ENCODE results near the gene LPP.

The LPP gene

GRCh38 chr3:188396251-188396650, 242.3 kb downstream of the LPP start:
- H3K9me3 ChIP-seq (ENCODE audit: control insufficient read depth, low read length) = no peaks in the 10 kb centered on the region

GRCh38 chr3:188396900-188397299, 242.9 kb downstream of the LPP start:
- Histone ChIP-seq H3K27ac (ENCODE audit: insufficient read depth, low read length, poor library complexity, severe bottlenecking) (no peak overlapping the region), H3K27me3 (replicated peaks; ENCODE audit: control insufficient read depth, insufficient read depth, low read length, poor library complexity, severe bottlenecking) (no peaks in the 10 kb centered on the region), H3K4me1 (ENCODE audit: control insufficient read depth, insufficient read depth, low read length, poor library complexity, severe bottlenecking) (no peaks in the 10 kb centered on the region), H3K4me3 (ENCODE audit: insufficient read depth, low read depth, low read length, poor library complexity, severe bottlenecking) (no peak overlapping the region), H3K36me3 (ENCODE audit: control insufficient read depth, insufficient read depth, low read length) (no peaks in the 10 kb centered on the region), H3K9me3 (ENCODE audit: control insufficient read depth, low read length) (no peaks in the 10 kb centered on the region)
- DNase-seq = no peak

More at GRCh38 chr3:188396251-188396650, 242.3 kb downstream of the LPP start:
- no peak for DNase-seq
- Histone ChIP-seq H3K27me3 (replicated peaks; ENCODE audit: control insufficient read depth, insufficient read depth, low read length, poor library complexity, severe bottlenecking) (no peaks in the 10 kb centered on the region), H3K27ac (ENCODE audit: insufficient read depth, low read length, poor library complexity, severe bottlenecking) (no peak overlapping the region), H3K4me3 (ENCODE audit: insufficient read depth, low read depth, low read length, poor library complexity, severe bottlenecking) (no peak overlapping the region), H3K36me3 (ENCODE audit: control insufficient read depth, insufficient read depth, low read length) (no peaks in the 10 kb centered on the region), H3K4me1 (ENCODE audit: control insufficient read depth, insufficient read depth, low read length, poor library complexity, severe bottlenecking) (no peaks in the 10 kb centered on the region)

- Histone ChIP-seq H3K36me3 (ENCODE audit: control insufficient read depth, insufficient read depth, low read length) (no peaks in the 10 kb centered on the region), H3K9me3 (ENCODE audit: control insufficient read depth, low read length) (no peaks in the 10 kb centered on the region), H3K27ac (ENCODE audit: insufficient read depth, low read length, poor library complexity, severe bottlenecking) (no peak overlapping the region), H3K4me3 (ENCODE audit: insufficient read depth, low read depth, low read length, poor library complexity, severe bottlenecking) (no peak overlapping the region), H3K4me1 (ENCODE audit: control insufficient read depth, insufficient read depth, low read length, poor library complexity, severe bottlenecking) (no peaks in the 10 kb centered on the region), H3K27me3 (replicated peaks; ENCODE audit: control insufficient read depth, insufficient read depth, low read length, poor library complexity, severe bottlenecking) (no peaks in the 10 kb centered on the region)
- DNase-seq = no peak
Measured at GRCh38 chr3:188397766-188398705, 244.1 kb downstream of the LPP start.

GRCh38 chr3:188400494-188401243, 246.7 kb downstream of the LPP start:
- Histone ChIP-seq H3K36me3 (ENCODE audit: control insufficient read depth, insufficient read depth, low read length) (no peaks in the 10 kb centered on the region), H3K4me1 (ENCODE audit: control insufficient read depth, insufficient read depth, low read length, poor library complexity, severe bottlenecking) (no peaks in the 10 kb centered on the region), H3K27ac (ENCODE audit: insufficient read depth, low read length, poor library complexity, severe bottlenecking) (no peak overlapping the region), H3K4me3 (ENCODE audit: insufficient read depth, low read depth, low read length, poor library complexity, severe bottlenecking) (no peak overlapping the region), H3K9me3 (ENCODE audit: control insufficient read depth, low read length) (no peaks in the 10 kb centered on the region), H3K27me3 (replicated peaks; ENCODE audit: control insufficient read depth, insufficient read depth, low read length, poor library complexity, severe bottlenecking) (no peaks in the 10 kb centered on the region)
- DNase-seq = no peak

- H3K9me3 ChIP-seq (ENCODE audit: control insufficient read depth, low read length) = no peaks in the 10 kb centered on the region
- no peaks in the 10 kb centered on the region for H3K4me1 ChIP-seq (ENCODE audit: control insufficient read depth, insufficient read depth, low read length, poor library complexity, severe bottlenecking)
- DNase-seq = no peak
- H3K36me3 ChIP-seq (ENCODE audit: control insufficient read depth, insufficient read depth, low read length) = peaks cover 3% of the 10 kb centered on the region
- no peak overlapping the region for H3K4me3 ChIP-seq (ENCODE audit: insufficient read depth, low read depth, low read length, poor library complexity, severe bottlenecking)
- no peaks in the 10 kb centered on the region for H3K27me3 ChIP-seq (replicated peaks; ENCODE audit: control insufficient read depth, insufficient read depth, low read length, poor library complexity, severe bottlenecking)
- no peak overlapping the region for H3K27ac ChIP-seq (ENCODE audit: insufficient read depth, low read length, poor library complexity, severe bottlenecking)
Measured at GRCh38 chr3:188401244-188401993, 247.5 kb downstream of the LPP start.

GRCh38 chr3:188402229-188402628, 248.3 kb downstream of the LPP start:
- DNase-seq = no peak
- H3K9me3 ChIP-seq (ENCODE audit: control insufficient read depth, low read length) = no peaks in the 10 kb centered on the region
- peaks cover 7% of the 10 kb centered on the region for H3K36me3 ChIP-seq (ENCODE audit: control insufficient read depth, insufficient read depth, low read length)
- no peaks in the 10 kb centered on the region for H3K27me3 ChIP-seq (replicated peaks; ENCODE audit: control insufficient read depth, insufficient read depth, low read length, poor library complexity, severe bottlenecking)
- no peak overlapping the region for H3K27ac ChIP-seq (ENCODE audit: insufficient read depth, low read length, poor library complexity, severe bottlenecking)
- H3K4me3 ChIP-seq (ENCODE audit: insufficient read depth, low read depth, low read length, poor library complexity, severe bottlenecking) = no peak overlapping the region
- H3K4me1 ChIP-seq (ENCODE audit: control insufficient read depth, insufficient read depth, low read length, poor library complexity, severe bottlenecking) = no peaks in the 10 kb centered on the region

GRCh38 chr3:188403404-188403803, 249.4 kb downstream of the LPP start:
- Histone ChIP-seq H3K4me1 (ENCODE audit: control insufficient read depth, insufficient read depth, low read length, poor library complexity, severe bottlenecking) (no peaks in the 10 kb centered on the region), H3K4me3 (ENCODE audit: insufficient read depth, low read depth, low read length, poor library complexity, severe bottlenecking) (no peak overlapping the region), H3K36me3 (ENCODE audit: control insufficient read depth, insufficient read depth, low read length) (peaks cover 8% of the 10 kb centered on the region), H3K9me3 (ENCODE audit: control insufficient read depth, low read length) (no peaks in the 10 kb centered on the region), H3K27ac (ENCODE audit: insufficient read depth, low read length, poor library complexity, severe bottlenecking) (no peak overlapping the region), H3K27me3 (replicated peaks; ENCODE audit: control insufficient read depth, insufficient read depth, low read length, poor library complexity, severe bottlenecking) (no peaks in the 10 kb centered on the region)
- DNase-seq = no peak

GRCh38 chr3:188404124-188404523, 250.2 kb downstream of the LPP start:
- Histone ChIP-seq H3K4me3 (ENCODE audit: insufficient read depth, low read depth, low read length, poor library complexity, severe bottlenecking) (no peak overlapping the region), H3K27me3 (replicated peaks; ENCODE audit: control insufficient read depth, insufficient read depth, low read length, poor library complexity, severe bottlenecking) (no peaks in the 10 kb centered on the region), H3K36me3 (ENCODE audit: control insufficient read depth, insufficient read depth, low read length) (peaks cover 8% of the 10 kb centered on the region), H3K4me1 (ENCODE audit: control insufficient read depth, insufficient read depth, low read length, poor library complexity, severe bottlenecking) (no peaks in the 10 kb centered on the region), H3K9me3 (ENCODE audit: control insufficient read depth, low read length) (no peaks in the 10 kb centered on the region), H3K27ac (ENCODE audit: insufficient read depth, low read length, poor library complexity, severe bottlenecking) (no peak overlapping the region)
- no peak for DNase-seq

GRCh38 chr3:188404701-188405100, 250.7 kb downstream of the LPP start:
- H3K4me1 ChIP-seq (ENCODE audit: control insufficient read depth, insufficient read depth, low read length, poor library complexity, severe bottlenecking) = no peaks in the 10 kb centered on the region
- no peaks in the 10 kb centered on the region for H3K27me3 ChIP-seq (replicated peaks; ENCODE audit: control insufficient read depth, insufficient read depth, low read length, poor library complexity, severe bottlenecking)
- no peak overlapping the region for H3K4me3 ChIP-seq (ENCODE audit: insufficient read depth, low read depth, low read length, poor library complexity, severe bottlenecking)
- H3K27ac ChIP-seq (ENCODE audit: insufficient read depth, low read length, poor library complexity, severe bottlenecking) = no peak overlapping the region
- H3K36me3 ChIP-seq (ENCODE audit: control insufficient read depth, insufficient read depth, low read length) = peaks cover 8% of the 10 kb centered on the region
- no peaks in the 10 kb centered on the region for H3K9me3 ChIP-seq (ENCODE audit: control insufficient read depth, low read length)
- DNase-seq = no peak
